Measurements from ENCODE around the gene LRP8. TPM values are rescaled to one million over a fixed set of nuclear protein-coding genes. Genes with fewer than 3 reads are reported as not detected.

LRP8 gene
- total RNA-seq, 3 donors from 2014 or later, result 1.6 to 14.7 (median 6.3) TPM

GRCh38 chr1:53338423-53338822, 10.6 kb upstream of the LRP8 start:
- no peaks in the 10 kb centered on the region for H3K4me1 ChIP-seq
- H3K9me3 ChIP-seq, result no peaks in the 10 kb centered on the region
- intact Hi-C loops (cut with DNase I; ENCODE audit: low total_unique reads), result no loop called here
- DNase-seq (ENCODE audit: low spot score in 2 of 2), result no peak
- TF ChIP-seq POLR2AphosphoS5 (IDR thresholded peaks at IDR 0.05) (no peak), POLR2A (IDR thresholded peaks at IDR 0.05) (no peak)
- TF ChIP-seq, protein P1, sequence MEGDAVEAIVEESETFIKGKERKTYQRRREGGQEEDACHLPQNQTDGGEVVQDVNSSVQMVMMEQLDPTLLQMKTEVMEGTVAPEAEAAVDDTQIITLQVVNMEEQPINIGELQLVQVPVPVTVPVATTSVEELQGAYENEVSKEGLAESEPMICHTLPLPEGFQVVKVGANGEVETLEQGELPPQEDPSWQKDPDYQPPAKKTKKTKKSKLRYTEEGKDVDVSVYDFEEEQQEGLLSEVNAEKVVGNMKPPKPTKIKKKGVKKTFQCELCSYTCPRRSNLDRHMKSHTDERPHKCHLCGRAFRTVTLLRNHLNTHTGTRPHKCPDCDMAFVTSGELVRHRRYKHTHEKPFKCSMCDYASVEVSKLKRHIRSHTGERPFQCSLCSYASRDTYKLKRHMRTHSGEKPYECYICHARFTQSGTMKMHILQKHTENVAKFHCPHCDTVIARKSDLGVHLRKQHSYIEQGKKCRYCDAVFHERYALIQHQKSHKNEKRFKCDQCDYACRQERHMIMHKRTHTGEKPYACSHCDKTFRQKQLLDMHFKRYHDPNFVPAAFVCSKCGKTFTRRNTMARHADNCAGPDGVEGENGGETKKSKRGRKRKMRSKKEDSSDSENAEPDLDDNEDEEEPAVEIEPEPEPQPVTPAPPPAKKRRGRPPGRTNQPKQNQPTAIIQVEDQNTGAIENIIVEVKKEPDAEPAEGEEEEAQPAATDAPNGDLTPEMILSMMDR (IDR thresholded peaks at IDR 0.05), result no peak
- no peaks in the 10 kb centered on the region for H3K36me3 ChIP-seq
- no peak overlapping the region for H3K4me3 ChIP-seq
- no peak overlapping the region for H3K27ac ChIP-seq
- no peaks in the 10 kb centered on the region for H3K27me3 ChIP-seq

DNA sequence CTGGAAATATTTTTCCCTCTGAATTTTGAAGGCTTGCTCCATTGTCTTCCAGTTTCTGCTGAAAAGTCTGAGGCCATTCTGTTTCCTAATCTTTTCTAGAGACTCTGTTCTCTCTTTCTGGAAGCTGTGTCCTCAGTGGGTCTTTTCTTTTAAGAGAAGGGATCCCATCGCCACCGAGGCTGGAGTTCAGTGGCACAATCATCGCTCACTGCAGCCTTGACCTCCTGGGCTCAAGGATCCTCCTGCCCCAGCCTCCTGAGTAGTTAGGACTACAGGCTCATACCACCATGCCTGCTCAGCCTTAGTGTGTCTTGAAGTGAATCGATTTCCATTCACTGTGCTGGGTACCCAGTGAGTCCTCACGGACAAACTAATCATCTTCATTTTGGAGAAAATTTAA, 9.6 kb upstream of the LRP8 start:
- H3K27ac ChIP-seq, result no peak overlapping the region
- no peak for TF ChIP-seq POLR2AphosphoS5 (IDR thresholded peaks at IDR 0.05)
- TF ChIP-seq POLR2A (IDR thresholded peaks at IDR 0.05), result no peak
- TF ChIP-seq, protein P1 (IDR thresholded peaks at IDR 0.05), result no peak
- no peaks in the 10 kb centered on the region for H3K9me3 ChIP-seq
- peak in 1 of 2 donors; percentile 27 for DNase-seq (ENCODE audit: low spot score in 2 of 2)
- intact Hi-C loops (cut with DNase I; ENCODE audit: low total_unique reads), result no loop called here
- H3K36me3 ChIP-seq, result no peaks in the 10 kb centered on the region
- H3K27me3 ChIP-seq, result no peaks in the 10 kb centered on the region
- no peak overlapping the region for H3K4me3 ChIP-seq
- H3K4me1 ChIP-seq, result no peaks in the 10 kb centered on the region

GRCh38 chr1:53336146-53336545, 8.3 kb upstream of the LRP8 start:
- Histone ChIP-seq H3K27ac (no peak overlapping the region), H3K4me3 (no peak overlapping the region), H3K27me3 (no peaks in the 10 kb centered on the region), H3K36me3 (no peaks in the 10 kb centered on the region), H3K9me3 (no peaks in the 10 kb centered on the region), H3K4me1 (no peaks in the 10 kb centered on the region)
- intact Hi-C loops (cut with DNase I; ENCODE audit: low total_unique reads), result no loop called here
- TF ChIP-seq POLR2AphosphoS5 (IDR thresholded peaks at IDR 0.05), result no peak
- peak; percentile 6 to 37 for DNase-seq (ENCODE audit: low spot score in 2 of 2)

DNA sequence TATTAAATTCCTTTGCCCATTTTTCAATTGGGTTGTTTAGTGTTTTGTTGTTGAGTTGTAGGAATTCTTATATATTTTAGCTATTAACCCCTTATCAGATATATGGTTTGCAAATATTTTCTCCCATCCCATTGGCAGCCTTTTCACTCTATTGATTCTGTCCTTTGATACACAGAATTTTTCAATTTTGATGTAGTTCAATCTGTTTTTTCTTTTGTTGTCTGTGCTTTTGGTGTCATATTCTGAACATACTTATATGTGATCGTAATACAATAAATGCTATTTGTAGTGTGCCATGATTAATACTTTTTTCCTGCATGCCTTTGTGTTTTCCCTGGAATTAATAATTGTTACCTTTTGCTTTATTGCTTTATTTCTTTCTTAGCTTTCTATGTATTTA, 7.8 kb upstream of the LRP8 start:
- Histone ChIP-seq H3K27me3 (no peaks in the 10 kb centered on the region), H3K4me1 (no peaks in the 10 kb centered on the region), H3K36me3 (no peaks in the 10 kb centered on the region), H3K4me3 (no peak overlapping the region), H3K9me3 (no peaks in the 10 kb centered on the region), H3K27ac (no peak overlapping the region)
- intact Hi-C loops (cut with DNase I; ENCODE audit: low total_unique reads), result no loop called here
- DNase-seq (ENCODE audit: low spot score in 2 of 2), result no peak
- TF ChIP-seq POLR2A (IDR thresholded peaks at IDR 0.05) (no peak), POLR2AphosphoS5 (IDR thresholded peaks at IDR 0.05) (no peak)
- TF ChIP-seq, protein P1 (IDR thresholded peaks at IDR 0.05), result no peak

GRCh38 chr1:53334781-53335180, 6.9 kb upstream of the LRP8 start:
- Histone ChIP-seq H3K9me3 (no peaks in the 10 kb centered on the region), H3K4me1 (no peaks in the 10 kb centered on the region), H3K27me3 (no peaks in the 10 kb centered on the region), H3K36me3 (no peaks in the 10 kb centered on the region), H3K4me3 (no peak overlapping the region), H3K27ac (no peak overlapping the region)
- DNase-seq (ENCODE audit: low spot score in 2 of 2), result peak; percentile 0 to 4
- TF ChIP-seq POLR2AphosphoS5 (IDR thresholded peaks at IDR 0.05), result no peak
- TF ChIP-seq, protein P1 (IDR thresholded peaks at IDR 0.05), result no peak
- TF ChIP-seq POLR2A (IDR thresholded peaks at IDR 0.05), result no peak
- intact Hi-C loops (cut with DNase I; ENCODE audit: low total_unique reads), result no loop called here

DNA sequence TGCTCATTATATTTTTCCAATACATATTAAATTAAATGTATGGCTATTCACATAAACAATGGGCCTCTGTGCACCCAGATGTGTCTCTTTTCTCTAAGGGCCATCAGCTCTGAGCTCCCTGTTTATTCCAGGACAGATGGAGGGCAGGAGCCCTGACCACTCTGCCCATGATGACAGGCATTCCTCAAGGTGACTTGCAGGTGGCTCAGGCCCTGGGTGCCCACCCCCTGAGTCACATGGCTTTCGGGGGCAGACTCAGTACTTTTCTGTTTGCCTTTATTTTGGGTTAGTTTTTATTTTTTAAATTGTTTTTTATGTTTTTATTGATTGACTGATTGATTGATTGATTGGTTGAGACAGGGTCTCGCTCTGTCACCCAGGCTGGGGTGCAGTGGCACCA, 6.4 kb upstream of the LRP8 start:
- H3K4me3 ChIP-seq, result no peak overlapping the region
- no peaks in the 10 kb centered on the region for H3K36me3 ChIP-seq
- DNase-seq (ENCODE audit: low spot score in 2 of 2), result peak in 1 of 2 donors; percentile 4
- H3K9me3 ChIP-seq, result no peaks in the 10 kb centered on the region
- TF ChIP-seq, protein P1 (IDR thresholded peaks at IDR 0.05), result no peak
- no peak for TF ChIP-seq POLR2AphosphoS5 (IDR thresholded peaks at IDR 0.05)
- no peak for TF ChIP-seq POLR2A (IDR thresholded peaks at IDR 0.05)
- intact Hi-C loops (cut with DNase I; ENCODE audit: low total_unique reads), result no loop called here
- no peaks in the 10 kb centered on the region for H3K4me1 ChIP-seq
- no peak overlapping the region for H3K27ac ChIP-seq
- no peaks in the 10 kb centered on the region for H3K27me3 ChIP-seq
